GM19395 (cell line): ENCODE measurements around the gene NGB.

Experiments
- ATAC-seq: cut with Tn5 transposase; IDR thresholded peaks from one replicate; pipeline ENCODE4 v1.9.1; 2021; ENCODE audit warnings: mild to moderate bottlenecking, moderate library complexity; ENCODE audit not compliant: unreplicated experiment

Gene NGB

GRCh38 chr14:77265561-77266335, 5.3 kb downstream of the NGB start:
- ATAC-seq = no peak

GRCh38 chr14:77265187-77265515, 5.9 kb downstream of the NGB start:
- ATAC-seq = no peak

- no peak for ATAC-seq
These were observed 6.4 kb downstream of the NGB start for GRCh38 chr14:77264466-77265186.

- ATAC-seq = no peak
These were observed 10.4 kb downstream of the NGB start for GRCh38 chr14:77260631-77261030.

- ATAC-seq = no peak
These were observed 10.8 kb downstream of the NGB start for GRCh38 chr14:77260199-77260598.

GRCh38 chr14:77259025-77259715, 11.8 kb downstream of the NGB start:
- ATAC-seq = no peak

GRCh38 chr14:77258566-77258965, 12.4 kb downstream of the NGB start:
- no peak for ATAC-seq

- ATAC-seq = no peak
These were observed 13.3 kb downstream of the NGB start for GRCh38 chr14:77257700-77258099.

- ATAC-seq = no peak
These were observed 14.3 kb downstream of the NGB start for GRCh38 chr14:77256694-77257093.

GRCh38 chr14:77253333-77254190, 17.4 kb downstream of the NGB start:
- ATAC-seq = no peak

- no peak for ATAC-seq
These were observed 19.1 kb downstream of the NGB start for GRCh38 chr14:77251870-77252269.

GRCh38 chr14:77250927-77251326, 20.1 kb downstream of the NGB start:
- ATAC-seq = no peak

GRCh38 chr14:77249286-77249685, 21.7 kb downstream of the NGB start:
- no peak for ATAC-seq

GRCh38 chr14:77248666-77249065, 22.3 kb downstream of the NGB start:
- ATAC-seq = no peak

- no peak for ATAC-seq
These were observed 24.2 kb downstream of the NGB start for GRCh38 chr14:77246784-77247183.

- no peak for ATAC-seq
These were observed 25.2 kb downstream of the NGB start for GRCh38 chr14:77245820-77246219.

- ATAC-seq = no peak
These were observed 27.2 kb downstream of the NGB start for GRCh38 chr14:77243853-77244252.

- ATAC-seq = no peak
These were observed 28.3 kb downstream of the NGB start for GRCh38 chr14:77242752-77243151.

- ATAC-seq = no peak
These were observed 29.1 kb downstream of the NGB start for GRCh38 chr14:77241955-77242354.

GRCh38 chr14:77240336-77240915, 30.6 kb downstream of the NGB start:
- no peak for ATAC-seq

GRCh38 chr14:77239412-77239811, 31.6 kb downstream of the NGB start:
- no peak for ATAC-seq
